ENCODE data around the gene GRID2.

GRCh38 chr4:93748373-93749291, 1444.9 kb downstream of the GRID2 start:
- TF ChIP-seq POLR2A (IDR thresholded peaks at IDR 0.05; ENCODE audit: low read length), result no peak
- TF ChIP-seq GATA1 (IDR thresholded peaks at IDR 0.05; ENCODE audit: low read depth, low read length), result no peak

Measured in erythroblast (primary cell).